GM12878 (cell line): ENCODE measurements around the gene TRIOBP. TPM values are rescaled to one million over a fixed set of nuclear protein-coding genes. Genes with fewer than 3 reads are reported as not detected.

Experiments used
- CHD2 ChIP-seq: IDR thresholded peaks from 2 replicates; pipeline ENCODE4 v1.6.1; 2011; ENCODE audit warnings: low read depth, low read length, improper control_type of control experiment, borderline replicate concordance
- CHD4 ChIP-seq: fragments of 200-600 bp; sonication (generic); IDR thresholded peaks from 2 replicates; pipeline ENCODE4 v1.6.1; 2016; ENCODE audit warnings: mild to moderate bottlenecking
- EED ChIP-seq: sonication (generic); IDR thresholded peaks from 2 replicates; pipeline ENCODE4 v1.6.1; 2016; ENCODE audit warnings: antibody characterized with exemption, low read depth
- FOS ChIP-seq: IDR thresholded peaks from 3 replicates; pipeline ENCODE4 v1.6.1; 2011; ENCODE audit warnings: borderline replicate concordance; ENCODE audit not compliant: insufficient read length; ENCODE audit errors: extremely low read depth
- ZNF207 ChIP-seq: fragments of 450-650 bp; IDR thresholded peaks from 2 replicates; pipeline ENCODE4 v1.6.1; 2014; ENCODE audit warnings: antibody characterized with exemption, mild to moderate bottlenecking, borderline replicate concordance
- ZNF217 ChIP-seq: fragments of 450-650 bp; IDR thresholded peaks from 2 replicates; pipeline ENCODE4 v1.6.1; 2017; ENCODE audit warnings: antibody characterized with exemption, mild to moderate bottlenecking
- polyA plus RNA-seq, 11 experiments: library from polyadenylated mRNA; depleted of rRNA in 4 of 11; unstranded in 6 of 11; stranded (reverse) in 5 of 11; fragments of >200 nt; fragmentation: Nextera tagmentation in 4 of 11; fragmentation: Illumina TruSeq in 1 of 11; extraction: Ambion mirVana in 4 of 11; extraction: Trizol in 1 of 11; gene quantifications; 1 replicate in 1 of 11; 2 replicates in 10 of 11; pipeline versions ENCODE4 v1.2.1 to v1.2.3, GENCODE V29; 2011 to 2016; ENCODE audit warnings: inconsistent platforms in 2 of 11, missing spikeins in 2 of 11, low read depth in 1 of 11
- total RNA-seq, 4 experiments: library from RNA; depleted of rRNA in 3 of 4; stranded (reverse); fragments of >200 nt in 3 of 4; fragmentation: Illumina TruSeq in 1 of 4; extraction: Trizol in 1 of 4; gene quantifications; 2 replicates each; pipeline versions ENCODE4 v1.2.1 to v1.2.3, GENCODE V29; 2013 to 2021
- TF ChIP-seq, protein P1 (sequence below): fragments of 450-650 bp; IDR thresholded peaks from 2 replicates; pipeline ENCODE4 v1.6.1; 2016; ENCODE audit warnings: mild to moderate bottlenecking, moderate library complexity, borderline replicate concordance
- TF ChIP-seq, protein P2 (sequence below): fragments of 450-650 bp; IDR thresholded peaks from 2 replicates; pipeline ENCODE4 v1.6.1; 2016; ENCODE audit warnings: mild to moderate bottlenecking
- TF ChIP-seq, protein P3 (sequence below): IDR thresholded peaks from 2 replicates; pipeline ENCODE4 v1.6.1; 2012; ENCODE audit warnings: low read depth, low read length, improper control_type of control experiment
- TF ChIP-seq, protein P4 (sequence below): IDR thresholded peaks from 2 replicates; pipeline ENCODE4 v1.6.1; 2011; ENCODE audit warnings: low read depth, low read length, improper control_type of control experiment, borderline replicate concordance

TRIOBP gene
- total and polyA plus RNA-seq, 10 of the 15 experiments (the other 5 are each of a cell fraction or from before 2014, with no cell fraction given), result 0.21 to 23.6 (median 11.9) TPM

DNA sequence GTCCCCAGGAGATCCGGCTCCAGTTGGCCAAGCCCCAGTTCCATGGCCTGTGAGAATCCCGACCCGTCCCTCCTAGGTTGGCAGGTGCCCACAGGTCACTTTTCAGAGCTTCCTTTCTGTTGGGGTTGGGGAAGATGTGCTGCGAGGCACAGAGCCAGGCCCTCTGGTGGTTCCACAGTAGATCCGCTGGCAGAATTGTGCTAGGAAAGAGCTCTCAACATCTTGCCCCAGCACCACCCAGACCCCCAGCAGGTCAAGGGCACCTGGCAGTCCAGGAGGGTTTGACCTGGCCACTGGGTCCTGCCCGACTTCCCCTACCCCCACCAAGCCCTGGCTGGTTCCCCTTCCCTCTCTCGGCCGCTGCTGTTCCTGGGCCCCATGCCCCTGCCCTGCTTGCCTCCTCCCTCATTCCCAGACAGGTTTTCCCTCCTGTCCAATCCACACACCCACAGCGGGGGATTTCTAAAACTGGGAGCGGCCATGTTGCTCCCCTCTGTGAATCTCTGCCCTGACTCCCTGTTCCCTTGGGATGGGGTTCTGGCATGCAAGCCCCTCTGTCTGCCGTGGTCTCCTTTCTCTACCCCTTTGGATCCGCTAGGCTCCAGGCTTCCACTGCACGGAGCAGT, 84.7 kb downstream of the TRIOBP start (continued):
- TF ChIP-seq, protein P1, sequence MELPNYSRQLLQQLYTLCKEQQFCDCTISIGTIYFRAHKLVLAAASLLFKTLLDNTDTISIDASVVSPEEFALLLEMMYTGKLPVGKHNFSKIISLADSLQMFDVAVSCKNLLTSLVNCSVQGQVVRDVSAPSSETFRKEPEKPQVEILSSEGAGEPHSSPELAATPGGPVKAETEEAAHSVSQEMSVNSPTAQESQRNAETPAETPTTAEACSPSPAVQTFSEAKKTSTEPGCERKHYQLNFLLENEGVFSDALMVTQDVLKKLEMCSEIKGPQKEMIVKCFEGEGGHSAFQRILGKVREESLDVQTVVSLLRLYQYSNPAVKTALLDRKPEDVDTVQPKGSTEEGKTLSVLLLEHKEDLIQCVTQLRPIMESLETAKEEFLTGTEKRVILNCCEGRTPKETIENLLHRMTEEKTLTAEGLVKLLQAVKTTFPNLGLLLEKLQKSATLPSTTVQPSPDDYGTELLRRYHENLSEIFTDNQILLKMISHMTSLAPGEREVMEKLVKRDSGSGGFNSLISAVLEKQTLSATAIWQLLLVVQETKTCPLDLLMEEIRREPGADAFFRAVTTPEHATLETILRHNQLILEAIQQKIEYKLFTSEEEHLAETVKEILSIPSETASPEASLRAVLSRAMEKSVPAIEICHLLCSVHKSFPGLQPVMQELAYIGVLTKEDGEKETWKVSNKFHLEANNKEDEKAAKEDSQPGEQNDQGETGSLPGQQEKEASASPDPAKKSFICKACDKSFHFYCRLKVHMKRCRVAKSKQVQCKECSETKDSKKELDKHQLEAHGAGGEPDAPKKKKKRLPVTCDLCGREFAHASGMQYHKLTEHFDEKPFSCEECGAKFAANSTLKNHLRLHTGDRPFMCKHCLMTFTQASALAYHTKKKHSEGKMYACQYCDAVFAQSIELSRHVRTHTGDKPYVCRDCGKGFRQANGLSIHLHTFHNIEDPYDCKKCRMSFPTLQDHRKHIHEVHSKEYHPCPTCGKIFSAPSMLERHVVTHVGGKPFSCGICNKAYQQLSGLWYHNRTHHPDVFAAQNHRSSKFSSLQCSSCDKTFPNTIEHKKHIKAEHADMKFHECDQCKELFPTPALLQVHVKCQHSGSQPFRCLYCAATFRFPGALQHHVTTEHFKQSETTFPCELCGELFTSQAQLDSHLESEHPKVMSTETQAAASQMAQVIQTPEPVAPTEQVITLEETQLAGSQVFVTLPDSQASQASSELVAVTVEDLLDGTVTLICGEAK, result no peak
- TF ChIP-seq CHD2, result no peak
- TF ChIP-seq ZNF207, result no peak
- TF ChIP-seq, protein P2, sequence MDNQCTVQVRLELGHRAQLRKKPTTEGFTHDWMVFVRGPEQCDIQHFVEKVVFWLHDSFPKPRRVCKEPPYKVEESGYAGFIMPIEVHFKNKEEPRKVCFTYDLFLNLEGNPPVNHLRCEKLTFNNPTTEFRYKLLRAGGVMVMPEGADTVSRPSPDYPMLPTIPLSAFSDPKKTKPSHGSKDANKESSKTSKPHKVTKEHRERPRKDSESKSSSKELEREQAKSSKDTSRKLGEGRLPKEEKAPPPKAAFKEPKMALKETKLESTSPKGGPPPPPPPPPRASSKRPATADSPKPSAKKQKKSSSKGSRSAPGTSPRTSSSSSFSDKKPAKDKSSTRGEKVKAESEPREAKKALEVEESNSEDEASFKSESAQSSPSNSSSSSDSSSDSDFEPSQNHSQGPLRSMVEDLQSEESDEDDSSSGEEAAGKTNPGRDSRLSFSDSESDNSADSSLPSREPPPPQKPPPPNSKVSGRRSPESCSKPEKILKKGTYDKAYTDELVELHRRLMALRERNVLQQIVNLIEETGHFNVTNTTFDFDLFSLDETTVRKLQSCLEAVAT, result no peak
- no peak for TF ChIP-seq EED
- TF ChIP-seq, protein P3, sequence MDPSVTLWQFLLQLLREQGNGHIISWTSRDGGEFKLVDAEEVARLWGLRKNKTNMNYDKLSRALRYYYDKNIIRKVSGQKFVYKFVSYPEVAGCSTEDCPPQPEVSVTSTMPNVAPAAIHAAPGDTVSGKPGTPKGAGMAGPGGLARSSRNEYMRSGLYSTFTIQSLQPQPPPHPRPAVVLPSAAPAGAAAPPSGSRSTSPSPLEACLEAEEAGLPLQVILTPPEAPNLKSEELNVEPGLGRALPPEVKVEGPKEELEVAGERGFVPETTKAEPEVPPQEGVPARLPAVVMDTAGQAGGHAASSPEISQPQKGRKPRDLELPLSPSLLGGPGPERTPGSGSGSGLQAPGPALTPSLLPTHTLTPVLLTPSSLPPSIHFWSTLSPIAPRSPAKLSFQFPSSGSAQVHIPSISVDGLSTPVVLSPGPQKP, result no peak
- no peak for TF ChIP-seq FOS
- TF ChIP-seq ZNF217, result no peak
- no peak for TF ChIP-seq CHD4
- TF ChIP-seq, protein P4, sequence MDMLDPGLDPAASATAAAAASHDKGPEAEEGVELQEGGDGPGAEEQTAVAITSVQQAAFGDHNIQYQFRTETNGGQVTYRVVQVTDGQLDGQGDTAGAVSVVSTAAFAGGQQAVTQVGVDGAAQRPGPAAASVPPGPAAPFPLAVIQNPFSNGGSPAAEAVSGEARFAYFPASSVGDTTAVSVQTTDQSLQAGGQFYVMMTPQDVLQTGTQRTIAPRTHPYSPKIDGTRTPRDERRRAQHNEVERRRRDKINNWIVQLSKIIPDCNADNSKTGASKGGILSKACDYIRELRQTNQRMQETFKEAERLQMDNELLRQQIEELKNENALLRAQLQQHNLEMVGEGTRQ, result no peak
